ENCODE results near the gene PTPRG.

GRCh38 chr3:62209101-62209500, 647.7 kb downstream of the PTPRG start:
- TF ChIP-seq POLR2A (IDR thresholded peaks at IDR 0.05) (no peak), CTCF (IDR thresholded peaks at IDR 0.05) (no peak)
